ENCODE results near the gene FAM168B.

DNA sequence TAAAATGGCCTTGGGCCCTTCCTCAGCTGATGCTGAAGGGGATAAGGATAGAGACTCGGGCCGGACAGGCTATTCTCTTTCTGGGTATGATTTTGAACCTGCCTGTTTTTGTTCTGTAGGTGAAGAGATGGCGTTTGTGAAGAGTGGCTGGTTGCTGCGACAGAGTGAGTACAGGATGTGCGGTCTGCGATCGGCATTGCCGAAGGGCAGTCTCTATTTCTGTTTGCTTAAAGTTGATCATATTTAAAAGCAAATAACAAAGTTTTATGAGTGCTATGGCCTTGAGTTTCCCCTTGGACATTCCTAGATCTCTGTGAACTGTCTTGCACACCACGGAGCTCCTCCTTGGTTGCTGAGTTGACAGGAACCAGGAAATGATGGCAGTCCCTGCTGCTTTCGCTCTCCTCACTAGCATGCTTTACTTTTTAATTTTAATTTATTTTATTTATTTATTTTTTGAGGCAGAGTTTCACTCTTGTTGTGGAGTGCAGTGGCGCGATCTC lies 27.6 kb upstream of the FAM168B start:
- TF ChIP-seq POLR2AphosphoS5 (IDR thresholded peaks at IDR 0.05; ENCODE audit: low read depth, low read length) (no peak), POLR2A (IDR thresholded peaks at IDR 0.05; ENCODE audit: low read depth, low read length) (no peak), TAF1 (IDR thresholded peaks at IDR 0.05; ENCODE audit: low read depth, low read length) (no peak), SPI1 (IDR thresholded peaks at IDR 0.05; ENCODE audit: low read depth, low read length) (no peak)
